ENCODE measurements around the gene SLC22A23.

- TF ChIP-seq, protein P1, sequence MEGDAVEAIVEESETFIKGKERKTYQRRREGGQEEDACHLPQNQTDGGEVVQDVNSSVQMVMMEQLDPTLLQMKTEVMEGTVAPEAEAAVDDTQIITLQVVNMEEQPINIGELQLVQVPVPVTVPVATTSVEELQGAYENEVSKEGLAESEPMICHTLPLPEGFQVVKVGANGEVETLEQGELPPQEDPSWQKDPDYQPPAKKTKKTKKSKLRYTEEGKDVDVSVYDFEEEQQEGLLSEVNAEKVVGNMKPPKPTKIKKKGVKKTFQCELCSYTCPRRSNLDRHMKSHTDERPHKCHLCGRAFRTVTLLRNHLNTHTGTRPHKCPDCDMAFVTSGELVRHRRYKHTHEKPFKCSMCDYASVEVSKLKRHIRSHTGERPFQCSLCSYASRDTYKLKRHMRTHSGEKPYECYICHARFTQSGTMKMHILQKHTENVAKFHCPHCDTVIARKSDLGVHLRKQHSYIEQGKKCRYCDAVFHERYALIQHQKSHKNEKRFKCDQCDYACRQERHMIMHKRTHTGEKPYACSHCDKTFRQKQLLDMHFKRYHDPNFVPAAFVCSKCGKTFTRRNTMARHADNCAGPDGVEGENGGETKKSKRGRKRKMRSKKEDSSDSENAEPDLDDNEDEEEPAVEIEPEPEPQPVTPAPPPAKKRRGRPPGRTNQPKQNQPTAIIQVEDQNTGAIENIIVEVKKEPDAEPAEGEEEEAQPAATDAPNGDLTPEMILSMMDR (IDR thresholded peaks at IDR 0.05) = no peak
- TF ChIP-seq ZFX (IDR thresholded peaks at IDR 0.05; ENCODE audit: borderline replicate concordance) = no peak
Observed at GRCh38 chr6:3368685-3369084, 88.2 kb downstream of the SLC22A23 start.

Measured in 22Rv1 (cell line).